ENCODE results near the gene NUTM2A.
"Not testable (repeated sequence)": the region's sequence is repeated elsewhere in the genome, so short reads cannot be mapped to it uniquely, and the experiment has no call there.

Gene NUTM2A

DNA sequence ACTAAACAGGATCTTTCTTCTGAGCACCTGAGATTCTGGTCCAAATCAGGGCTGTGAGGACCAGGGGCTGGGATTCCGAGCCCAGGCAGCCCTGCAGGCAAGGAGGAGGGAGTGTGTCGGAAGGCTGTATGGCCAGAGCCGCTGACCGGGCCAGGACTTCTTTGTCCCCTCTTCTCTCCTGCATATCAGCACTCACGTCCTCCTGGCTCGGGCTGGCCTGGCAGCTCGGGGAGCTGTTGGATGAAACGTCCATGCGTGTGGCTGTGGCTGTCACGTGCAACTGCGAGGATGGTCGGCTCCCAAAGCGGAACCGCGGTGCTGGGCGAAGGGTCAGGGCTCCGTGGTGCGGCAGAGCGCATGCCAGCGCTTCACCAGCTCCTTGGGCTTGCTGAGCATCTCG, 11.4 kb upstream of the NUTM2A start:
- H3K79me2 ChIP-seq (ENCODE audit: control insufficient read depth, insufficient read depth, low read length); H3K4me1 ChIP-seq (ENCODE audit: control insufficient read depth, low read depth, low read length); H3K4me3 ChIP-seq (ENCODE audit: low read length); H3K36me3 ChIP-seq (ENCODE audit: control insufficient read depth, insufficient read depth, low read length); H3K9ac ChIP-seq (ENCODE audit: low read length); H2BK5ac ChIP-seq (ENCODE audit: low read length); H3K56ac ChIP-seq (ENCODE audit: low read length); H4K8ac ChIP-seq (ENCODE audit: low read depth, low read length); H3K18ac ChIP-seq (ENCODE audit: low read length); H3K27ac ChIP-seq (ENCODE audit: low read depth, low read length); H3K79me1 ChIP-seq (ENCODE audit: low read length); H4K5ac ChIP-seq (ENCODE audit: low read length); H2BK120ac ChIP-seq (ENCODE audit: low read depth, low read length); DNase-seq; H3K4ac ChIP-seq (ENCODE audit: low read depth, low read length); H2AK5ac ChIP-seq (ENCODE audit: low read length); H3K4me2 ChIP-seq (ENCODE audit: low read length); H3K23ac ChIP-seq (ENCODE audit: low read length); H2BK15ac ChIP-seq (replicated peaks; ENCODE audit: low read depth); H3K27me3 ChIP-seq (ENCODE audit: insufficient read depth, low read length, poor library complexity): not testable (repeated sequence)
- no CpG with 5 or more reads among the region's 21 CpGs for WGBS (ENCODE audit: extremely low coverage, insufficient coverage, low lambda C conversion rate)

DNA sequence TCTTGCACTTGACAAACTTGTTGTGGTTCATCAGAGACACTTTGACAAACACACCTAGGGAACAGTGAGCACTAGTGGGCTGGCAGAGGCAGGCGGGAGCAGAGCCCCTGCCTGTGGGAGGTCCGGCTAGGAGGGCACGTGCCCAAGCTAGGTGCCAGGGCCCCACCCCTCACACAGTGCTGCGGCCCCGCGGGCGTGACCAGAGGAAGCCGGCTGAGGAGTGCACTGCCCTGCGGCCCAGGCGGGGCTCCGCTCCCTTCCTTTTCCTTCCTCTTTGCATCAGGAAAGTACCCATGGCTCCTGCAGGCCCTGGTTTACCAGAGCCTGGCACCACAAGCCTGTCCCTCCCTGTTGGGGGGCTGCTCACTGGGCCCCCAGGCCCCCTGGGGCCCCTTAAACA, 9.1 kb upstream of the NUTM2A start:
- H3K4ac ChIP-seq (ENCODE audit: low read depth, low read length); H3K56ac ChIP-seq (ENCODE audit: low read length); H3K36me3 ChIP-seq (ENCODE audit: control insufficient read depth, insufficient read depth, low read length); DNase-seq; H3K18ac ChIP-seq (ENCODE audit: low read length); H3K79me1 ChIP-seq (ENCODE audit: low read length); H2BK5ac ChIP-seq (ENCODE audit: low read length); H3K27ac ChIP-seq (ENCODE audit: low read depth, low read length); H3K79me2 ChIP-seq (ENCODE audit: control insufficient read depth, insufficient read depth, low read length); H2BK15ac ChIP-seq (replicated peaks; ENCODE audit: low read depth); H2BK120ac ChIP-seq (ENCODE audit: low read depth, low read length); H2AK5ac ChIP-seq (ENCODE audit: low read length); H3K4me2 ChIP-seq (ENCODE audit: low read length); H3K27me3 ChIP-seq (ENCODE audit: insufficient read depth, low read length, poor library complexity); H3K9ac ChIP-seq (ENCODE audit: low read length); H3K4me1 ChIP-seq (ENCODE audit: control insufficient read depth, low read depth, low read length); H4K5ac ChIP-seq (ENCODE audit: low read length); H4K8ac ChIP-seq (ENCODE audit: low read depth, low read length); H3K23ac ChIP-seq (ENCODE audit: low read length); H3K4me3 ChIP-seq (ENCODE audit: low read length): not testable (repeated sequence)
- no CpG with 5 or more reads among the region's 11 CpGs for WGBS (ENCODE audit: extremely low coverage, insufficient coverage, low lambda C conversion rate)

DNA sequence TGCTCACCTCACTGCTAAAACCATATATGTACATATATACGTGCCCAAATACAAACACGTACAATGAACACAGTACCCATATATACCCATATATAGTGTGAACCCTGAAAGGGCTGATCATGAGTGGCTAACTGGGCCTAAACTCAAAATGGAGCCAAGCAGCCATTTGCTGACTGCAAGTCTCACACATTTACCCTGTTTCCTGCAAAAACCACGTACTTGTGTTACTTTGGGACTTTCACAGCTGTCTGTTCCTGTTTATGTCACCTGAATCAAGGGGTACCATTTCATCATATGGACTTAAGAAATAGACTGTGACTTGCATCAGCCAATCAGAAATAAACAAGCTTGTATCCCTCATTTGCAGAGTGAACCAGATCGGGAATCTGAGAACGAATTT, 5.9 kb upstream of the NUTM2A start:
- H3K4me2 ChIP-seq (ENCODE audit: low read length); H4K8ac ChIP-seq (ENCODE audit: low read depth, low read length); H3K23ac ChIP-seq (ENCODE audit: low read length); H3K36me3 ChIP-seq (ENCODE audit: control insufficient read depth, insufficient read depth, low read length); H3K27ac ChIP-seq (ENCODE audit: low read depth, low read length); H3K9ac ChIP-seq (ENCODE audit: low read length); H3K79me2 ChIP-seq (ENCODE audit: control insufficient read depth, insufficient read depth, low read length); H2BK120ac ChIP-seq (ENCODE audit: low read depth, low read length); H3K4me3 ChIP-seq (ENCODE audit: low read length); H3K4me1 ChIP-seq (ENCODE audit: control insufficient read depth, low read depth, low read length); H3K27me3 ChIP-seq (ENCODE audit: insufficient read depth, low read length, poor library complexity); H2AK5ac ChIP-seq (ENCODE audit: low read length); H3K56ac ChIP-seq (ENCODE audit: low read length); H4K5ac ChIP-seq (ENCODE audit: low read length); H3K79me1 ChIP-seq (ENCODE audit: low read length); DNase-seq; H2BK5ac ChIP-seq (ENCODE audit: low read length); H3K18ac ChIP-seq (ENCODE audit: low read length); H3K4ac ChIP-seq (ENCODE audit: low read depth, low read length); H2BK15ac ChIP-seq (replicated peaks; ENCODE audit: low read depth): not testable (repeated sequence)
- no CpG with 5 or more reads among the region's 5 CpGs for WGBS (ENCODE audit: extremely low coverage, insufficient coverage, low lambda C conversion rate)

DNA sequence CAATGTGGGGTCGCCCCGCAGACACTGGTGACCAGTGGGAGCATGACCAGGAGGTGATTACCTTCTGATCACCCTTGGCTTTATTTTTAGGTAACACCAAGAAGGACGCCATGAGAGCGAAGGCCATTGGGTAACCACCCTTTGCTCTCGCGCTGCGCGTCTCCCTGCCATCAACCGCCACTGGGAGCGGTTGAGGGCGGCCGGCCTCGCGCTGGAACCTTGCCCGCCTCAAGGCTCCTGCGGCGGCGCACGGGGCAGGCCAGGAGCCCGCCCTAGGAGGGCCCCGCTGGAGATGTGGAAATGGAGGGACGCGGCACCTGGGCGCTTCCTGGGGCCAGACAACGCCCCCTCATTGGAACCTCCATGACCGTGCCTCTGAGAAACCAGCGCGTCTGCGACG, 2.5 kb upstream of the NUTM2A start:
- H3K9ac ChIP-seq (ENCODE audit: low read length); H2BK120ac ChIP-seq (ENCODE audit: low read depth, low read length); H3K27ac ChIP-seq (ENCODE audit: low read depth, low read length); H3K4ac ChIP-seq (ENCODE audit: low read depth, low read length); H3K56ac ChIP-seq (ENCODE audit: low read length); H3K79me1 ChIP-seq (ENCODE audit: low read length); H3K79me2 ChIP-seq (ENCODE audit: control insufficient read depth, insufficient read depth, low read length); H2BK5ac ChIP-seq (ENCODE audit: low read length); H3K4me3 ChIP-seq (ENCODE audit: low read length); H4K8ac ChIP-seq (ENCODE audit: low read depth, low read length); H4K5ac ChIP-seq (ENCODE audit: low read length); H2AK5ac ChIP-seq (ENCODE audit: low read length); DNase-seq; H3K18ac ChIP-seq (ENCODE audit: low read length); H2BK15ac ChIP-seq (replicated peaks; ENCODE audit: low read depth); H3K4me2 ChIP-seq (ENCODE audit: low read length); H3K4me1 ChIP-seq (ENCODE audit: control insufficient read depth, low read depth, low read length); H3K27me3 ChIP-seq (ENCODE audit: insufficient read depth, low read length, poor library complexity); H3K36me3 ChIP-seq (ENCODE audit: control insufficient read depth, insufficient read depth, low read length); H3K23ac ChIP-seq (ENCODE audit: low read length): not testable (repeated sequence)
- no CpG with 5 or more reads among the region's 30 CpGs for WGBS (ENCODE audit: extremely low coverage, insufficient coverage, low lambda C conversion rate)

DNA sequence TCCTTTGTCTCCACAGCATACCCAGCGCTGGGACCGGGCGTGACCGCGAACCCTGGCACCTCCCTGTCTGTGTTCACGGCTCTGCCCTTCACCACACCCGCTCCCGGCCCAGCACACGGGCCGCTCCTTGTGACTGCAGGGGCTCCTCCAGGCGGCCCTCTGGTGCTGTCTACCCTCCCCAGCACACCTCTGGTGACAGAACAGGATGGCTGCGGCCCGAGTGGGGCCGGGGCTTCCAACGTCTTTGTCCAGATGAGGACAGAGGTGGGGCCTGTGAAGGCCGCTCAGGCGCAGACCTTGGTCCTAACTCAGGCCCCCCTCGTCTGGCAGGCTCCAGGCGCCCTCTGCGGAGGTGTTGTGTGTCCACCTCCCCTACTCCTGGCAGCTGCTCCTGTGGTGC, 3.0 kb downstream of the NUTM2A start:
- not testable (repeated sequence) for H3K36me3 ChIP-seq (ENCODE audit: control insufficient read depth, insufficient read depth, low read length); H2BK15ac ChIP-seq (replicated peaks; ENCODE audit: low read depth); H3K27me3 ChIP-seq (ENCODE audit: insufficient read depth, low read length, poor library complexity); H3K79me1 ChIP-seq (ENCODE audit: low read length); H2AK5ac ChIP-seq (ENCODE audit: low read length); H3K79me2 ChIP-seq (ENCODE audit: control insufficient read depth, insufficient read depth, low read length); H3K4me3 ChIP-seq (ENCODE audit: low read length); H3K4me2 ChIP-seq (ENCODE audit: low read length); H2BK5ac ChIP-seq (ENCODE audit: low read length); H3K27ac ChIP-seq (ENCODE audit: low read depth, low read length); H3K4me1 ChIP-seq (ENCODE audit: control insufficient read depth, low read depth, low read length); DNase-seq; H2BK120ac ChIP-seq (ENCODE audit: low read depth, low read length); H3K4ac ChIP-seq (ENCODE audit: low read depth, low read length); H3K56ac ChIP-seq (ENCODE audit: low read length); H4K8ac ChIP-seq (ENCODE audit: low read depth, low read length); H3K9ac ChIP-seq (ENCODE audit: low read length); H3K18ac ChIP-seq (ENCODE audit: low read length); H3K23ac ChIP-seq (ENCODE audit: low read length); H4K5ac ChIP-seq (ENCODE audit: low read length)
- no CpG with 5 or more reads among the region's 20 CpGs for WGBS (ENCODE audit: extremely low coverage, insufficient coverage, low lambda C conversion rate)

DNA sequence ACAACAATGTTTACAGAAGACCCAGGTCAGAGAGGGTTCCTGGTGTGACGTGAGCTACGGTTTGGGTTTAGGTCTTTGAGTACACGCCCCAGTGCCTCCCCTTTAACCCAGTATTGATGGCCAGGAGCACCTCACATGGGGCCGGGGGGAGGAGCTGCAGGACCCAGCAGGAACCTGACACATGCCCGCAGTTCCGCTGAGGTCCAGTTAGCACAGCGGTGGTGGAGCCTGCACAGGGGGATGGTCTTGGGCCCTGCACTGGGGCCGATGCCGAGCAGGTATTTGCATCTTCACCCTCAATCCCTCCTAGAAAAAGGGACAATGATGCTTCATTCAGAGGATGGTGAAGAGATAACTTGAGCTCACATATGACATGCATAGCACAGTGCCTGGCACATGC, 4.0 kb downstream of the NUTM2A start:
- H3K56ac ChIP-seq (ENCODE audit: low read length); H2BK15ac ChIP-seq (replicated peaks; ENCODE audit: low read depth); H3K18ac ChIP-seq (ENCODE audit: low read length); H4K5ac ChIP-seq (ENCODE audit: low read length); H2BK120ac ChIP-seq (ENCODE audit: low read depth, low read length); H2AK5ac ChIP-seq (ENCODE audit: low read length); DNase-seq; H3K23ac ChIP-seq (ENCODE audit: low read length); H2BK5ac ChIP-seq (ENCODE audit: low read length); H3K79me1 ChIP-seq (ENCODE audit: low read length); H3K36me3 ChIP-seq (ENCODE audit: control insufficient read depth, insufficient read depth, low read length); H3K4me1 ChIP-seq (ENCODE audit: control insufficient read depth, low read depth, low read length); H3K79me2 ChIP-seq (ENCODE audit: control insufficient read depth, insufficient read depth, low read length); H3K4ac ChIP-seq (ENCODE audit: low read depth, low read length); H3K27ac ChIP-seq (ENCODE audit: low read depth, low read length); H3K4me3 ChIP-seq (ENCODE audit: low read length); H3K9ac ChIP-seq (ENCODE audit: low read length); H3K27me3 ChIP-seq (ENCODE audit: insufficient read depth, low read length, poor library complexity); H4K8ac ChIP-seq (ENCODE audit: low read depth, low read length); H3K4me2 ChIP-seq (ENCODE audit: low read length): not testable (repeated sequence)
- WGBS (ENCODE audit: extremely low coverage, insufficient coverage, low lambda C conversion rate), result no CpG with 5 or more reads among the region's 9 CpGs
